Activated CD8-positive, alpha-beta memory T cell treated with anti-CD3 and anti-CD28 coated beads for 48 hours (primary cell): ENCODE measurements around the gene PPFIBP1.

Experiments used
- DNase-seq, 3 experiments: peaks; one replicate each; pipeline ENCODE4 v3.0.0-alpha.2; 2020; ENCODE audit warnings: low read depth in 2 of 3, low spot score in 2 of 3

Gene PPFIBP1

DNA sequence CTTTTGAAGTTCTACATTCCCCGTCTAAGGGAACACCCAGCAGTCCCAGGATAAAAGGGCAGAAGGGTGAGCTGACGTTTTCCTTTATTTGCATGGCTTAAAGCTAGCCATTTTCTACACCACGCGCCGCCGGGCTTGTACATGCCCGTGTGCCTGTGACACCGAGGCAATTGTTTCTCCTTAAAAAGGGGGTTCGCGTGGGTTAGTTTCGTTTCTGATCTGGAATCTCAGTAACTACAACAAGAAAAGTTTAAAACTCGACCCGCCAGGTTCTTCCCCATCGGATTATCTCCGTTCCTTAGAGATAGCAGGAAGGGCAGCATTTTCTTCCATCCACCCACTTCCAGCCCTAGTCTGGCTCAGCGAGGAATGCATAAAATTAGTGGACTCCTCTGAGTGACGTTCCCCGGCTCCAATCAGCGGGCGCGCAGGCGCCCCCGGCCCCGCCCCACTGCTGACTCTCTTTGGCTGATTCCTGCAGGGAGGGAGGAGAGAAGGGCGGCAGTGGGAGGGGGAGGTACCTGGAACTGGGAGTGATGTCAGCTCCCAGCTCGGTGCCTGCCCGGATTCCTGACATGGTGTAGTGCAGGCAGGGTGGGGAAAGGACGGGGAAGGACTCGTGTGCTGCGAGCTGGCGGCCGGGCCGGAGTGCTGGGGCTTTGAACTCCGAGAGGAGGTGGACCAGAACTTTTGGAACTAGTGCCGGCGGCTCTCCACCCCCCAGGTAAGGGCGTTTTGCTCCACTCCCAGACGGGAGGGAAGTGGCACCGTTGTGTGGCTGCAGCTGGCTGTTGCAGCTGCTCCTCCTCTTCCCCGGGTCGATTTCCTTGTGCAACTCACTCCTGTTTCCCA, at the start of gene PPFIBP1:
Gene PPFIBP1 (plus strand): TSS at position 565 of the 852 bp plus-strand sequence. CDS start 109,191 bp downstream, outside the sequence.
- DNase-seq = peak; percentile 96 to 100 (median 100)

- DNase-seq = no peak
Measured at GRCh38 chr12:27474344-27474743, 49.7 kb upstream of the PPFIBP1 start.

- no peak for DNase-seq
Measured at GRCh38 chr12:27477049-27477448, 47.0 kb upstream of the PPFIBP1 start.

- DNase-seq = no peak
Measured at GRCh38 chr12:27478949-27479348, 45.1 kb upstream of the PPFIBP1 start.

- no peak for DNase-seq
Measured at GRCh38 chr12:27480016-27480415, 44.0 kb upstream of the PPFIBP1 start.

- no peak for DNase-seq
Measured at GRCh38 chr12:27486961-27487360, 37.0 kb upstream of the PPFIBP1 start.

DNA sequence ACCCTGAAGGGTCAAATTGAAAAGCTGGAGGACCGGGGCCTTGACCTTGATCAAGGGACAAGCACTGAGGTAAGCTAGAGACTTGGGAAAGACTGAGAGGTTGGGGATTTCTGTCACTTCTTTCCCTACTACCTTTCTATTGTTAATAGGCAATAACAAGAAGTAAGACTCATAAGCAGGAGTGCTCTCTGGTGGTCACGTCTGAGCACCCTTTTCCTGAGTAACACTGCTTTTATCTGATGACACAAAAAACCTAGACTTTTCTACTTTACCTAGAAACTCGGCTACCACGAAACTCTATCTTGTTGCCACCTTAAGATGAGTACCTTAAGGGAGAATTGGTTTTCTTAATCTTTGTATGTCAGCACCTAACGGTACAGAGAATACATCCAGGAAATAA, 35.5 kb upstream of the PPFIBP1 start:
- no peak for DNase-seq

- DNase-seq = no peak
Measured at GRCh38 chr12:27491226-27491625, 32.8 kb upstream of the PPFIBP1 start.

GRCh38 chr12:27493260-27493940, 30.6 kb upstream of the PPFIBP1 start:
- no peak for DNase-seq

DNA sequence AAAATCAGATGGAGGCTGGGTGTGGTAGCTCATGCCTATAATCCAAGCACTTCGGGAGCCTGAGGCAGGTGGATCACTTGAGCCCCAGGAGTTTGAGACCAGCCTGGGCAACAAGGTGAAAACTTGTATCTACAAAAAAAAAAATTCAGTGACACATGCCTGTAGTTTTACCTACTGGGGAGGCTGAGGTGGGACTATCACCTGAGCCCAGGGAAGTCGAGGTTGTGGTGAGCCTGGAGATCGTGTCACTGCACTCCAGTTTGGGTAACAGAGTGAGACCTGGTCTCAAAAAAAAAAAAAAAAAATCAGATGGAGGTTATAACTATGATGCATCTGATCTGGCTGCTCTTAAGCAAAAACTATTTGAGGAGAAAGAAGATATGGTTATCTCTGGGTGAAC, 26.6 kb upstream of the PPFIBP1 start:
- no peak for DNase-seq

DNA sequence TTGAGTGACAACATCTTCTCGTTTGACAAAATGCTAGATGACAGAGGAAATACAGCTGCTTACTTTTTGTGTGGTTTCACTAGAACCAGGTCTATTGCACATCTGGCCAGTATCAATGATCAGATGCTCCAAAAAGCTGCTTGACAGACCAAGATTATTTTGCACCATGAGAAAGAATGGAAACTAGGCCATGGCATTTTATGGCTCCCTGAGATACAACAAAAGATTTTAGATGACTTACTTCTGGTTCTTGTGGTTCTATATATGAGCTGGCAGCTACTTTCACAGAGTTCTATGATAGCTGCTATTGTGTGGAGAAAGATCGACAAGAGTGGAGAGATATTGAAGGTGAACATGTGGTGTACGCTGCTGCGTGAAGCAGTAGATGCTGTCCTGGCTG, 25.9 kb upstream of the PPFIBP1 start:
- no peak for DNase-seq

GRCh38 chr12:27498761-27499160, 25.2 kb upstream of the PPFIBP1 start:
- DNase-seq = no peak

GRCh38 chr12:27499377-27499776, 24.6 kb upstream of the PPFIBP1 start:
- DNase-seq = no peak

DNA sequence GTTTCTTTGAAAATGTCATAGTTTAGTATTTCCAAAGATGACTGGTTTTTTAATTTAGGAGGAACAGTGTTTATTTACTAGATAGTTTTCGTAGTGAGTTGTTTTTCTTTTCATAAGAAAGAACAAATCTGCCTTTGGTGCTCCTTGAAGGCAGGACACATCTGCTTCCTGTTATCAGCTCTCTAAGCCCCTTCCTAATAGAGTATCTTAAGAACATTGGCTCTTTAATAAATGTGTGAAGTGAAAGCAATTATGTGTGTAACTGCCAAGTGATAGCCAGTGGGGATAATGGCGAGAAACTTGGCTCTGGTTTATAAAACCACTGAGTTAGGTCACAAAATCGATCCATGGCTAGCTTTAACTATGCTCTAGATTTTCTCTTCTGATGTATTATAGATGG, 23.5 kb upstream of the PPFIBP1 start:
- DNase-seq = no peak

- no peak for DNase-seq
Measured at GRCh38 chr12:27502021-27502435, 22.0 kb upstream of the PPFIBP1 start.

- no peak for DNase-seq
Measured at GRCh38 chr12:27504507-27504906, 19.5 kb upstream of the PPFIBP1 start.

DNA sequence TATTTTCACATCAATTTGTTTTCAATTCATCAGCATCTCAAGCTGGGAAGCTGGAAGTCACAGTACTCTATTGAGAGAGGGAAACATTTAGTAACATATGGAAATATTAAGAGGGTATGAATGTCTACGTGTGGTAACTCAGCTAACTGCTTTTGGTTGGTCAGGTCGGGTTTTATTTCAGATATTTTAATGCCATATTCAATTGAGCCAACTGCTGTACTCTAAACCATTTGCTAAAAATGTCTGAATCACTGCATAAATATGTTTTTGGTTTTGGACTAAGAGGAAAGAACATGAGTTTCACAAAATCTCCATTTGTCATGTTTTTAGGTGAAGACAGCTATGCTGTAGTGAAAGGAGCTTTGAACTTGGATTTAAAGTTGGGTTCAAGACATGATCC, 18.9 kb upstream of the PPFIBP1 start:
- DNase-seq = no peak

DNA sequence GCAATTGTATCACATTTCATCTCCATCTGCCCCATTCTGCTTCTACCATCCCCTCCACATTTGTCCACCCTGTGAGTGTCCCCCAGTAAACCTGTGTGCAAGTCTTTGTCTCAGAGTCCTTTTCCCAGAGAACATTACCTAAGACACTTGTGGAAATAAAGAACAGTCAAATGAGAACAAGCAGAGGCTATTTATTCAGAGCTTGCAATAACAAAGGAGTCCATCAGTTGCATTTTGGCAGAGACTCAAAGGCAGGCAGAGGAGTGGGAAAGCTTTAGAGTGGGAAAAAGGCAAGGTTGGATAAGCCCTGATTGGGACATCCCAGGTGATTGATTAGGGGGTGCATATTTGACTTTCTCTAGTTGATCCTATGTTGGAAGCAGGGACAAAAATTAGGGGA, 18.2 kb upstream of the PPFIBP1 start:
- DNase-seq = no peak

DNA sequence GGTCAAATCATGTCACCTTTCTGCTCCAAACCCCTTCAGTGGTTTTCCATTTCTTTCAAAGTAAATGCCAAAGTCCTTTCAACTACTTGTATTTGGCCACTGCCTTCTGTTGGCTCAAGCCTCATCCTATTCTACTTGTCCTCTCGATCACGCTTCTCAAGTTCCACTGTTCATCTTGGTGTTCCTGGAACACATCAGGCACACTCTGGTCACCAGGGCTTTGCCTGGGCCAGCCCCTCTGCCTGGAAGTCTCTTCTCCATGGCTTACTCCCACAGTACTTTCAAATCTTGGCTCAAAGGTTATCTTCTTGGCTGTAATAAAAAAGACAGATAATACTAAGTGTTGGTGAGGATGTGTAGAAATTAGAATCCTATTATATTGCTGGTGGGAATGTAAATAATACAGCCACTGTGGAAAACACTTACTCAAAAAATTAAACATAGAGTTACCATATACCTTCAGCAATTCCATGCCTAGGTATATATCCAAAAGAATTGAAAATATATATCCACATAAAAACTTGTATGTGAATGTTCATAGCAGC, 17.3 kb upstream of the PPFIBP1 start:
- no peak for DNase-seq

GRCh38 chr12:27508736-27509431, 15.1 kb upstream of the PPFIBP1 start:
- no peak for DNase-seq

DNA sequence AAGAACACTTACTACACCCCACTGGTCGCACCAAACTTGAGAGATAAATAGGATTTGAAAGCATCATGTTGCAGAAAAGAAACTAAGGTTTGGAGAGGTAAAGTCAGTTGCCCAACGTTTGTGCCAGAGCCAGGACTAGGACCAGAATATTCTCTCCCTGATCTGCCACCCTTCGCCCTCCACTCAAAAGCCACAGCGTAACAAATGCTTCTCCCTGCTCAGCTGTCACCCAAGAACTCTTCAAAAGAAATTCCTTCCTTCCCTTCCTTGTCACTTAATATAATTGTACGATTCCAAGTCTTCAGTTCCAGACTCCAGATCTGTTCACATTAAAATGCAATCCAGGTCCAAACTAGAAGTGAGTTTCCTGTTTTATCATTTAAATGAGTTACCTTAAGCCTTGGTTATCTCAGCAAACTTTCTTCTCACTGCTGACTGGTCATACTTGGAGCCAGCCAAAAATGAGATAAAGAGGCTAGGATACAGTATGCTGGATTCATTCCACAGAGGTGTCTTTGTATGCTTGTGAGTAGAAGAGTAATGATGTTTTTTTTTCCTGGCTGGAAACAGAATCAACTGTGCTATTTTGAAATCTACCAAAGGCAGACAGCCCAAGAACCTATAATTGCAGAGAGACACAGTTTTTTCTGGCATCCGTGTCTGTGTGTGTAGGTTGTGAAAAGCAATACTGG, 12.8 kb upstream of the PPFIBP1 start:
- no peak for DNase-seq
